Panc1 (cell line): Measurements from ENCODE around the gene LIPH. TPM values are rescaled to one million over a fixed set of nuclear protein-coding genes. Genes with fewer than 3 reads are reported as not detected.

ENCODE experiments used
- ATAC-seq: fragments of 200-7000 bp; cut with Tn5 transposase; 2 replicates; pipeline ENCODE4 v1.9.1; 2020; ENCODE audit warnings: mild to moderate bottlenecking, moderate library complexity
- BruUV-seq: library from RNA; stranded (reverse); fragments of 400-500 nt; replicated peaks from 2 replicates; lab custom pipeline; 2021; lab: Mats Ljungman, UMichigan
- CTCF ChIA-PET: fragments of 300-600 bp; sonication (Branson Sonifier 250); formaldehyde crosslinking; loops from one replicate; lab custom pipeline; 2022; ENCODE audit warnings: antibody characterized with exemption; lab: Charles Lee
- POLR2A ChIA-PET: fragments of 300-600 bp; sonication (Branson Sonifier 250); formaldehyde crosslinking; loops from one replicate; lab custom pipeline; 2022; ENCODE audit warnings: antibody characterized with exemption; lab: Charles Lee
- DNase-seq: peaks from one replicate; pipeline ENCODE4 v3.0.0-alpha.2; 2010; ENCODE audit warnings: low read depth, low spot score
- H3K27ac ChIP-seq: 2 replicates; pipeline ENCODE4 v1.5.1; 2011; ENCODE audit warnings: mild to moderate bottlenecking, low read length, inconsistent platforms
- H3K27me3 ChIP-seq: fragments of 200-500 bp; sonication (Bioruptor generic); 2 replicates; pipeline ENCODE4 v1.6.0; 2014; ENCODE audit warnings: low read length, inconsistent platforms; ENCODE audit not compliant: control insufficient read depth, insufficient read depth
- H3K36me3 ChIP-seq: fragments of 200-500 bp; sonication (Bioruptor generic); 2 replicates; pipeline ENCODE4 v1.5.1; 2014; ENCODE audit warnings: inconsistent platforms, mild to moderate bottlenecking, low read length, moderate library complexity; ENCODE audit not compliant: control insufficient read depth, insufficient read depth
- H3K4me1 ChIP-seq: 2 replicates; pipeline ENCODE4 v1.5.1; 2011; ENCODE audit warnings: inconsistent platforms, mild to moderate bottlenecking, low read length, moderate library complexity; ENCODE audit not compliant: control insufficient read depth, insufficient read depth
- H3K4me3 ChIP-seq, 2 experiments: 2 replicates each; pipeline ENCODE4 v1.5.1; 2011 to 2012; ENCODE audit warnings: low read depth in 2 of 2, low read length in 2 of 2, mild to moderate bottlenecking in 2 of 2, inconsistent platforms in 1 of 2, moderate library complexity in 1 of 2
- H3K9me3 ChIP-seq: fragments of 200-500 bp; sonication (Bioruptor generic); 2 replicates; pipeline ENCODE4 v1.5.1; 2014; ENCODE audit warnings: low read depth, mild to moderate bottlenecking, inconsistent platforms, low read length, moderate library complexity; ENCODE audit not compliant: control insufficient read depth, insufficient read depth
- CTCF ChIP-seq: fragments of 450-650 bp; IDR thresholded peaks from 2 replicates; pipeline ENCODE4 v1.5.1; 2017; ENCODE audit warnings: mild to moderate bottlenecking
- POLR2AphosphoS5 ChIP-seq: IDR thresholded peaks from 2 replicates; pipeline ENCODE4 v1.6.1; 2012; ENCODE audit warnings: mild to moderate bottlenecking, low read depth, low read length, moderate library complexity
- REST ChIP-seq, 2 experiments: IDR thresholded peaks; 2 replicates each; pipeline ENCODE4 v1.6.1; 2011 to 2012; ENCODE audit warnings: low read depth in 2 of 2, control low read depth in 1 of 2, low read length in 1 of 2, mild to moderate bottlenecking in 1 of 2, moderate library complexity in 1 of 2; ENCODE audit not compliant: insufficient read depth in 1 of 2
- SIN3A ChIP-seq: IDR thresholded peaks from 2 replicates; pipeline ENCODE4 v1.6.1; 2012; ENCODE audit warnings: low read depth, mild to moderate bottlenecking, low read length, moderate library complexity, borderline replicate concordance; ENCODE audit not compliant: insufficient read depth
- TCF7L2 ChIP-seq: IDR thresholded peaks from 2 replicates; pipeline ENCODE4 v1.6.1; 2011; ENCODE audit warnings: mild to moderate bottlenecking, low read depth, low read length, inconsistent platforms
- in situ Hi-C: cut with HindIII; loops from 2 replicates; pipeline ENCODE4 v1.10.0; 2016; ENCODE audit warnings: low sequenced_read_pairs, low pct_unique_long_range_greater_than_20kb
- intact Hi-C: fragments of 100-400 bp; cut with micrococcal nuclease; formaldehyde crosslinking; loops from one replicate; pipeline ENCODE4 v1.10.0; 2022; ENCODE audit not compliant: unreplicated experiment
- total RNA-seq: library from RNA; stranded (reverse); gene quantifications from one replicate; pipeline ENCODE4 v1.2.1, GENCODE V29; 2021; ENCODE audit not compliant: unreplicated experiment

LIPH gene
- total RNA-seq, 1 experiment from 2014 or later, result 19.9 TPM

- POLR2A ChIA-PET, result no interaction called here
- no peaks in the 10 kb centered on the region for H3K4me1 ChIP-seq
- peaks cover 11% of the 10 kb centered on the region for H3K36me3 ChIP-seq
- ATAC-seq (no peak), DNase-seq (no peak)
- in situ Hi-C loops, result no loop called here
- CTCF ChIA-PET, result interaction anchor here (0.6 kb wide), 1 partner anchor 123 kb away, joined by 3 read pairs; no protein-coding TSS in a partner anchor
- no TSS peak for BruUV-seq
- intact Hi-C loops, result no loop called here
- H3K27ac ChIP-seq, result no peak overlapping the region
- no peak overlapping the region for H3K4me3 ChIP-seq
- no peaks in the 10 kb centered on the region for H3K27me3 ChIP-seq
- TF ChIP-seq TCF7L2 (no peak), SIN3A (no peak), POLR2AphosphoS5 (no peak), CTCF (no peak), REST (IDR thresholded peaks at IDR 0.05; ENCODE audit: insufficient read depth in 1 of 2, low read depth in 2 of 2, low read length in 1 of 2) (no peak)
- no peaks in the 10 kb centered on the region for H3K9me3 ChIP-seq
Observed at GRCh38 chr3:185490241-185490640, 62.1 kb downstream of the LIPH start.

GRCh38 chr3:185489462-185489861 is 62.9 kb downstream of the LIPH start:
- H3K27ac ChIP-seq, result no peak overlapping the region
- POLR2A ChIA-PET, result no interaction called here
- no peak overlapping the region for H3K4me3 ChIP-seq
- CTCF ChIA-PET, result interaction anchor here (0.6 kb wide), 1 partner anchor 373 kb away, joined by 4 read pairs; no protein-coding TSS in a partner anchor
- in situ Hi-C loops (no loop called here), intact Hi-C loops (no loop called here)
- no peaks in the 10 kb centered on the region for H3K27me3 ChIP-seq
- no peaks in the 10 kb centered on the region for H3K4me1 ChIP-seq
- ATAC-seq, result no peak
- H3K36me3 ChIP-seq, result peaks cover 8% of the 10 kb centered on the region
- H3K9me3 ChIP-seq, result no peaks in the 10 kb centered on the region
- no peak for DNase-seq
- no TSS peak for BruUV-seq
- TF ChIP-seq CTCF, result no peak
- TF ChIP-seq REST (IDR thresholded peaks at IDR 0.05; ENCODE audit: insufficient read depth in 1 of 2, low read depth in 2 of 2, low read length in 1 of 2), result no peak
- no peak for TF ChIP-seq SIN3A
- TF ChIP-seq POLR2AphosphoS5, result no peak
- TF ChIP-seq TCF7L2, result no peak
